ENCODE data around the gene RNF5.

DNA sequence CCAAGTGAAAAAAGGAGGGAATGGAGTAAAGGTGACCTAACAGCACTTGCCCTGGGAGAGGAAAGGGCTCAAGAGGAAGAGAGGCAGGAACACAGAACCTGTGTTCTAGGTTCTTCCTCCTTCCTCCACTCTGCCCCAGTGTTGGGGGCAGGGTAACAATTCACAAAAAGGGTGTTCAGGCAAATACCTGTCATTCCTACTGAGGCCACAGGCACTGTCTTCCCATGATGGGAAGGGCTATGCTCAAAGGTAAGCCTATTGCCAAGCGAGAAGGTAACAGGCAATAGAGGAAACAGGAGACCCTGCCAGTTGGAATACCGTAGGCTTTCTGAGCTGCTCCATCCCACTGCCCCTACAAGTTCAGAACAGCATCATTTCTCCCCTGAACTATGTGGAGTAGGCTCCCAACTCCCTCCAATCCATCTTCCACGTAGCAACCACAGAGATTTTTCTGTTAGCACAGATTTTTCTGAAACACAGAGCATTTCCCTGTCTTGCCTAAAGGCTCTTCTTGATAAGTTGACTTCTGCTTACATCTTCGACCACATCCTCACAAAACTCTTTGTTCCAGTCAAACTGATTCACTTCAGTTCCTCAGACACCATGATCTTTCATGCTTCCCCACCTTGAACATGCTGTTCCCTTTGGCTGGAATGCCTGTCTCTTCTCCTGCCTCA, 5.0 kb upstream of the RNF5 start:
- TF ChIP-seq, protein P1, sequence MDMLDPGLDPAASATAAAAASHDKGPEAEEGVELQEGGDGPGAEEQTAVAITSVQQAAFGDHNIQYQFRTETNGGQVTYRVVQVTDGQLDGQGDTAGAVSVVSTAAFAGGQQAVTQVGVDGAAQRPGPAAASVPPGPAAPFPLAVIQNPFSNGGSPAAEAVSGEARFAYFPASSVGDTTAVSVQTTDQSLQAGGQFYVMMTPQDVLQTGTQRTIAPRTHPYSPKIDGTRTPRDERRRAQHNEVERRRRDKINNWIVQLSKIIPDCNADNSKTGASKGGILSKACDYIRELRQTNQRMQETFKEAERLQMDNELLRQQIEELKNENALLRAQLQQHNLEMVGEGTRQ (IDR thresholded peaks at IDR 0.05; ENCODE audit: borderline replicate concordance, low read depth, low read length) = no peak
- TF ChIP-seq, protein P2, sequence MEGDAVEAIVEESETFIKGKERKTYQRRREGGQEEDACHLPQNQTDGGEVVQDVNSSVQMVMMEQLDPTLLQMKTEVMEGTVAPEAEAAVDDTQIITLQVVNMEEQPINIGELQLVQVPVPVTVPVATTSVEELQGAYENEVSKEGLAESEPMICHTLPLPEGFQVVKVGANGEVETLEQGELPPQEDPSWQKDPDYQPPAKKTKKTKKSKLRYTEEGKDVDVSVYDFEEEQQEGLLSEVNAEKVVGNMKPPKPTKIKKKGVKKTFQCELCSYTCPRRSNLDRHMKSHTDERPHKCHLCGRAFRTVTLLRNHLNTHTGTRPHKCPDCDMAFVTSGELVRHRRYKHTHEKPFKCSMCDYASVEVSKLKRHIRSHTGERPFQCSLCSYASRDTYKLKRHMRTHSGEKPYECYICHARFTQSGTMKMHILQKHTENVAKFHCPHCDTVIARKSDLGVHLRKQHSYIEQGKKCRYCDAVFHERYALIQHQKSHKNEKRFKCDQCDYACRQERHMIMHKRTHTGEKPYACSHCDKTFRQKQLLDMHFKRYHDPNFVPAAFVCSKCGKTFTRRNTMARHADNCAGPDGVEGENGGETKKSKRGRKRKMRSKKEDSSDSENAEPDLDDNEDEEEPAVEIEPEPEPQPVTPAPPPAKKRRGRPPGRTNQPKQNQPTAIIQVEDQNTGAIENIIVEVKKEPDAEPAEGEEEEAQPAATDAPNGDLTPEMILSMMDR (IDR thresholded peaks at IDR 0.05) = no peak
- TF ChIP-seq TAF1 (IDR thresholded peaks at IDR 0.05; ENCODE audit: borderline replicate concordance, low read depth, low read length) (no peak), SIN3A (IDR thresholded peaks at IDR 0.05; ENCODE audit: borderline replicate concordance, low read depth, low read length) (no peak), RFX5 (IDR thresholded peaks at IDR 0.05; ENCODE audit: low read length) (no peak), MEF2A (IDR thresholded peaks at IDR 0.05; ENCODE audit: borderline replicate concordance, low read depth) (no peak)
- TF ChIP-seq, protein P3, sequence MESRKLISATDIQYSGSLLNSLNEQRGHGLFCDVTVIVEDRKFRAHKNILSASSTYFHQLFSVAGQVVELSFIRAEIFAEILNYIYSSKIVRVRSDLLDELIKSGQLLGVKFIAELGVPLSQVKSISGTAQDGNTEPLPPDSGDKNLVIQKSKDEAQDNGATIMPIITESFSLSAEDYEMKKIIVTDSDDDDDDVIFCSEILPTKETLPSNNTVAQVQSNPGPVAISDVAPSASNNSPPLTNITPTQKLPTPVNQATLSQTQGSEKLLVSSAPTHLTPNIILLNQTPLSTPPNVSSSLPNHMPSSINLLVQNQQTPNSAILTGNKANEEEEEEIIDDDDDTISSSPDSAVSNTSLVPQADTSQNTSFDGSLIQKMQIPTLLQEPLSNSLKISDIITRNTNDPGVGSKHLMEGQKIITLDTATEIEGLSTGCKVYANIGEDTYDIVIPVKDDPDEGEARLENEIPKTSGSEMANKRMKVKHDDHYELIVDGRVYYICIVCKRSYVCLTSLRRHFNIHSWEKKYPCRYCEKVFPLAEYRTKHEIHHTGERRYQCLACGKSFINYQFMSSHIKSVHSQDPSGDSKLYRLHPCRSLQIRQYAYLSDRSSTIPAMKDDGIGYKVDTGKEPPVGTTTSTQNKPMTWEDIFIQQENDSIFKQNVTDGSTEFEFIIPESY (IDR thresholded peaks at IDR 0.05; ENCODE audit: borderline replicate concordance, low read depth) = no peak
- TF ChIP-seq, protein P4, sequence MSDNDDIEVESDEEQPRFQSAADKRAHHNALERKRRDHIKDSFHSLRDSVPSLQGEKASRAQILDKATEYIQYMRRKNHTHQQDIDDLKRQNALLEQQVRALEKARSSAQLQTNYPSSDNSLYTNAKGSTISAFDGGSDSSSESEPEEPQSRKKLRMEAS (IDR thresholded peaks at IDR 0.05; ENCODE audit: low read depth) = no peak

Measured in SK-N-SH (cell line).